PC-9 (cell line): ENCODE data around the gene CDH12. TPM values are rescaled to one million over a fixed set of nuclear protein-coding genes. Genes with fewer than 3 reads are reported as not detected.
"Not testable (repeated sequence)": the region's sequence is repeated elsewhere in the genome, so short reads cannot be mapped to it uniquely, and the experiment has no call there.

Experiments
- BruUV-seq: library from RNA; stranded (reverse); fragments of 400-500 nt; replicated peaks from 2 replicates; lab custom pipeline; 2021; lab: Mats Ljungman, UMichigan
- CTCF ChIA-PET: fragments of 300-600 bp; sonication (Branson Sonifier 250); formaldehyde crosslinking; loops from one replicate; lab custom pipeline; 2022; ENCODE audit warnings: antibody characterized with exemption; lab: Charles Lee
- POLR2A ChIA-PET: fragments of 300-600 bp; sonication (Branson Sonifier 250); formaldehyde crosslinking; loops from one replicate; lab custom pipeline; 2022; ENCODE audit warnings: antibody characterized with exemption; ENCODE audit not compliant: unreplicated experiment; lab: Charles Lee
- DNase-seq, 2 experiments: peaks; one replicate each; pipeline versions ENCODE4 v3.0.0 to v3.0.0-alpha.2; 2015 to 2022; ENCODE audit warnings: mixed read lengths in 1 of 2
- H2AFZ ChIP-seq: fragments of 200-600 bp; sonication (generic); 2 replicates; pipeline ENCODE4 v1.8.1; 2017; ENCODE audit warnings: antibody characterized with exemption
- H3F3A ChIP-seq: fragments of 200-600 bp; sonication (generic); 2 replicates; pipeline ENCODE4 v1.8.1; 2017; ENCODE audit warnings: antibody characterized with exemption, mild to moderate bottlenecking, low read depth; ENCODE audit not compliant: insufficient read depth
- H3K27ac ChIP-seq: fragments of 200-600 bp; sonication (generic); 2 replicates; pipeline ENCODE4 v1.6.1; 2016; ENCODE audit warnings: mixed run types
- H3K27me3 ChIP-seq: fragments of 200-600 bp; sonication (generic); 2 replicates; pipeline ENCODE4 v1.6.1; 2016; ENCODE audit warnings: low read depth, mixed run types; ENCODE audit not compliant: insufficient read depth
- H3K36me3 ChIP-seq: fragments of 200-600 bp; sonication (generic); 2 replicates; pipeline ENCODE4 v1.6.1; 2016; ENCODE audit warnings: low read depth, mixed run types
- H3K4me1 ChIP-seq: fragments of 200-600 bp; sonication (generic); replicated peaks from 2 replicates; pipeline ENCODE4 v1.6.1; 2016; ENCODE audit warnings: mixed run types; ENCODE audit not compliant: insufficient read depth
- H3K4me2 ChIP-seq: fragments of 200-600 bp; sonication (generic); 2 replicates; pipeline ENCODE4 v1.6.1; 2017; ENCODE audit warnings: mixed run types
- H3K4me3 ChIP-seq: fragments of 200-600 bp; sonication (generic); 2 replicates; pipeline ENCODE4 v1.6.1; 2016; ENCODE audit warnings: mixed run types
- H3K79me2 ChIP-seq: fragments of 200-600 bp; sonication (generic); 2 replicates; pipeline ENCODE4 v1.6.1; 2017; ENCODE audit warnings: low read depth, mixed run types
- H3K9me2 ChIP-seq: fragments of 200-600 bp; sonication (generic); 2 replicates; pipeline ENCODE4 v1.8.1; 2017; ENCODE audit warnings: mild to moderate bottlenecking; ENCODE audit not compliant: insufficient read depth
- H3K9me3 ChIP-seq: fragments of 200-600 bp; sonication (generic); 2 replicates; pipeline ENCODE4 v1.8.1; 2016; ENCODE audit warnings: low read depth; ENCODE audit not compliant: insufficient read depth
- H4K20me1 ChIP-seq: fragments of 200-600 bp; sonication (generic); 2 replicates; pipeline ENCODE4 v1.8.1; 2017; ENCODE audit not compliant: insufficient read depth
- CTCF ChIP-seq: fragments of 200-600 bp; sonication (generic); conservative IDR thresholded peaks from 2 replicates; pipeline ENCODE4 v1.6.1; 2017; ENCODE audit warnings: mixed run types, antibody characterized with exemption, mild to moderate bottlenecking, moderate library complexity
- EZH2 ChIP-seq: fragments of 200-600 bp; sonication (generic); IDR thresholded peaks from 2 replicates; pipeline ENCODE4 v1.8.0; 2017; ENCODE audit warnings: antibody characterized with exemption, low read depth
- intact Hi-C: fragments of 100-400 bp; cut with micrococcal nuclease; formaldehyde crosslinking; loops from one replicate; pipeline ENCODE4 v1.10.0; 2022; ENCODE audit not compliant: unreplicated experiment
- total RNA-seq: library from RNA; stranded (reverse); gene quantifications from 2 replicates; pipeline ENCODE4 v1.2.3, GENCODE V29; 2021

The CDH12 gene
- total RNA-seq, 1 experiment from 2014 or later = not detected

DNA sequence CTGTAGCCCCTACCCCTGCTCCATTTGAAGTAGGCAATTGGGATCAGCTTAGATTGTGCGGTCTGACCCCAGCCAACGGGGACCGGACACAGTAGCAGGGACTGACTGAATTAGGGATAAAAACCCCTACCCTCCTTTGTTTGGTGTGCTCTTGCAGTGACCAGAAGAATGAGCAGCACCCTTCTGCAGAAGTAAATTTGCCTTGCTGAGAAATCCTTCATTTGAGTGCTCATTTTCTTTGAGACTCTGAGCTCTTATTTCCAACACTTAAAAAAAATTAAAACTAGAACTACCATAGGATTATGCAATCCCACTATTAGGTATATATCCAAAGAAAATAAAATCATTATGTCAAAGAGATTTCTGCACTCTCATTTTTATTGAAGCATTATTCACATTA, 560.0 kb downstream of the CDH12 start:
- no peaks in the 10 kb centered on the region for H3K27me3 ChIP-seq
- CTCF ChIA-PET = no interaction called here
- POLR2A ChIA-PET = no interaction called here

DNA sequence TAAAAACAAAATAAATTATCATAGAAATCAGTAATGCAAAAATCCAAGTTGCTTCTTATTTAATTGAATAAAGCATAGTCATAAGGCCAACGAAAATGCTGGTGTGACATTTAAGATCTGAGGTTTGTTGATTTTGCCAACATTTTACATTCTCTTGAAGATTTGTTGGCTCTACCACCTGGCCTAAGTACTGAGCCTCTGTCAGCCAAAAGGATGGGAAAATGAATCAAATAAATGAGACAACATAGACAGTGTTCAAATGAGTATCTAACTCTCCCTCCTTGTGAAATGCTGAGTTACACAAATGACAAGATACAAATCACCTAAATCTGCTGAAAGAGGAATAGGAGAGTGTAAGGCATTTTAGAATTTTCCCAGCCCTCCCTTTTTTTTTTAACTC, 575.0 kb downstream of the CDH12 start:
- no peak overlapping the region for H2AFZ ChIP-seq
- CTCF ChIA-PET = no interaction called here
- BruUV-seq = no TSS peak
- H3K27ac ChIP-seq = no peak overlapping the region
- intact Hi-C loops = no loop called here
- DNase-seq = no peak
- H3K79me2 ChIP-seq = no peaks in the 10 kb centered on the region
- no peak overlapping the region for H3K4me2 ChIP-seq
- no peaks in the 10 kb centered on the region for H3K9me2 ChIP-seq
- no peak overlapping the region for H3K4me3 ChIP-seq
- H3K27me3 ChIP-seq = no peaks in the 10 kb centered on the region
- TF ChIP-seq EZH2 (no peak), CTCF (no peak)
- no peaks in the 10 kb centered on the region for H3K36me3 ChIP-seq
- no peaks in the 10 kb centered on the region for H3K9me3 ChIP-seq
- no peaks in the 10 kb centered on the region for H4K20me1 ChIP-seq
- H3K4me1 ChIP-seq = no peaks in the 10 kb centered on the region
- no peaks in the 10 kb centered on the region for H3F3A ChIP-seq
- POLR2A ChIA-PET = no interaction called here

More for the DNA sequence above, 560.0 kb downstream of the CDH12 start:
- Histone ChIP-seq H4K20me1 (no peaks in the 10 kb centered on the region), H3K36me3 (no peaks in the 10 kb centered on the region), H3K4me2 (no peak overlapping the region), H3K79me2 (no peaks in the 10 kb centered on the region), H2AFZ (no peak overlapping the region), H3K27ac (no peak overlapping the region), H3K4me3 (no peak overlapping the region), H3K9me3 (peaks cover 9% of the 10 kb centered on the region; the same call in 1 of the 2 replicates), H3K9me2 (no peaks in the 10 kb centered on the region), H3F3A (no peaks in the 10 kb centered on the region), H3K4me1 (no peaks in the 10 kb centered on the region)
- no TSS peak for BruUV-seq
- no peak for DNase-seq
- intact Hi-C loops = no loop called here
- TF ChIP-seq EZH2 = no peak

GRCh38 chr5:22277006-22277405, 576.1 kb downstream of the CDH12 start:
- no TSS peak for BruUV-seq

DNA sequence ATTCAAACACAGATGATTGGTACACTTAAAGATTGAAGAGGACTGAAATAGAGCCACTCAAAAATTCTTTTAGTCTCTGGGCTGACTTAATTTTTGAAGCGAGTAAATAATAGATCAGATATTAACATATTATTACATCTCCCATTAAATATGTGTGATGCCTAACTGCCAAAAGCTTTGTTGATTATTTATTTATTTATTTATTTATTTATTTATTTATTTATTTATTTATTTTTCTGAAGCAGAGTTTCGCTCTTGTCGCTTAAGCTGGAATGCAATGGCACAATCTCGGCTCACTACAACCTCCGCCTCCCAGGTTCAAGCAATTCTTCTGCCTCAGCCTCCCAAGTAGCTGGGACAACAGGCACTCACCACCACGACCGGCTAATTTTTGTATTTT, 587.3 kb downstream of the CDH12 start:
- CTCF ChIA-PET, H3K27me3 ChIP-seq, H3K9me2 ChIP-seq, BruUV-seq, H3F3A ChIP-seq, H3K4me1 ChIP-seq, H3K36me3 ChIP-seq, H2AFZ ChIP-seq, H3K9me3 ChIP-seq, H4K20me1 ChIP-seq, H3K4me2 ChIP-seq, DNase-seq, POLR2A ChIA-PET, H3K79me2 ChIP-seq, H3K4me3 ChIP-seq, H3K27ac ChIP-seq, intact Hi-C loops: not testable (repeated sequence)

More at GRCh38 chr5:22277006-22277405, 576.1 kb downstream of the CDH12 start:
- Histone ChIP-seq H4K20me1 (no peaks in the 10 kb centered on the region), H3K4me1 (no peaks in the 10 kb centered on the region), H2AFZ (no peak overlapping the region), H3F3A (no peaks in the 10 kb centered on the region), H3K36me3 (no peaks in the 10 kb centered on the region), H3K27ac (no peak overlapping the region), H3K4me3 (no peak overlapping the region), H3K9me2 (no peaks in the 10 kb centered on the region), H3K79me2 (no peaks in the 10 kb centered on the region), H3K4me2 (no peak overlapping the region), H3K9me3 (no peaks in the 10 kb centered on the region), H3K27me3 (no peaks in the 10 kb centered on the region)
- no peak for DNase-seq
- intact Hi-C loops = no loop called here
- TF ChIP-seq CTCF = no peak
- ChIA-PET CTCF (no interaction called here), POLR2A (no interaction called here)
